GM21423 (cell line): Measurements from ENCODE around the gene ZNF346.

Experiments
- ATAC-seq: cut with Tn5 transposase; IDR thresholded peaks from one replicate; pipeline ENCODE4 v1.9.1; 2021; ENCODE audit warnings: mild to moderate bottlenecking, moderate library complexity; ENCODE audit not compliant: unreplicated experiment

The ZNF346 gene

GRCh38 chr5:177116631-177117373 lies 94.3 kb downstream of the ZNF346 start:
- no peak for ATAC-seq

GRCh38 chr5:177117441-177118045 lies 95.0 kb downstream of the ZNF346 start:
- no peak for ATAC-seq

GRCh38 chr5:177122566-177122965 lies 100.1 kb downstream of the ZNF346 start:
- ATAC-seq, result no peak

- ATAC-seq, result no peak
Observed at GRCh38 chr5:177123789-177124485, 101.4 kb downstream of the ZNF346 start.

- no peak for ATAC-seq
Observed at GRCh38 chr5:177124486-177124991, 102.0 kb downstream of the ZNF346 start.

GRCh38 chr5:177126771-177127170 lies 104.3 kb downstream of the ZNF346 start:
- ATAC-seq, result no peak

GRCh38 chr5:177128551-177128981 lies 106.1 kb downstream of the ZNF346 start:
- no peak for ATAC-seq

GRCh38 chr5:177130211-177131018 lies 107.9 kb downstream of the ZNF346 start:
- ATAC-seq, result no peak
